HUES64 (cell line): ENCODE measurements around the gene MINDY4.

ENCODE experiments used
- H3K27ac ChIP-seq: 2 replicates; pipeline ENCODE4 v1.7.0; 2013; ENCODE audit warnings: low read depth, low read length, inconsistent platforms
- H3K27me3 ChIP-seq: 2 replicates; pipeline ENCODE4 v1.6.1; 2013; ENCODE audit warnings: mild to moderate bottlenecking, low read length; ENCODE audit not compliant: insufficient read depth
- H3K36me3 ChIP-seq: 2 replicates; pipeline ENCODE4 v1.6.1; 2013; ENCODE audit warnings: mild to moderate bottlenecking, low read length; ENCODE audit not compliant: insufficient read depth
- H3K4me1 ChIP-seq: 2 replicates; pipeline ENCODE4 v1.6.1; 2013; ENCODE audit warnings: mild to moderate bottlenecking, low read length, moderate library complexity; ENCODE audit not compliant: insufficient read depth
- H3K4me3 ChIP-seq: 2 replicates; pipeline ENCODE4 v1.5.1; 2013; ENCODE audit warnings: mild to moderate bottlenecking, low read length, moderate library complexity
- H3K9ac ChIP-seq: 2 replicates; pipeline ENCODE4 v1.6.1; 2013; ENCODE audit warnings: mild to moderate bottlenecking, low read depth, low read length
- H3K9me3 ChIP-seq: 2 replicates; pipeline ENCODE4 v1.6.1; 2013; ENCODE audit warnings: low read depth, low read length; ENCODE audit not compliant: insufficient read depth
- WGBS: fragments of 150-250, 120-280 bp; methylation state at CpG from one replicate; pipeline ENCODE4 v1.1.7; 2013; ENCODE audit warnings: missing lambda C conversion rate; 5-methylcytosine and 5-hydroxymethylcytosine counted together

The MINDY4 gene

GRCh38 chr7:30873656-30874055, 102.4 kb downstream of the MINDY4 start:
- Histone ChIP-seq H3K4me3 (no peak overlapping the region), H3K27me3 (no peaks in the 10 kb centered on the region), H3K4me1 (peaks cover 3% of the 10 kb centered on the region; the same call in 1 of the 2 replicates), H3K9ac (no peak overlapping the region), H3K9me3 (no peaks in the 10 kb centered on the region), H3K36me3 (no peaks in the 10 kb centered on the region), H3K27ac (no peak overlapping the region)
- 91% methylated on average over 6 of the region's 6 CpGs for WGBS

DNA sequence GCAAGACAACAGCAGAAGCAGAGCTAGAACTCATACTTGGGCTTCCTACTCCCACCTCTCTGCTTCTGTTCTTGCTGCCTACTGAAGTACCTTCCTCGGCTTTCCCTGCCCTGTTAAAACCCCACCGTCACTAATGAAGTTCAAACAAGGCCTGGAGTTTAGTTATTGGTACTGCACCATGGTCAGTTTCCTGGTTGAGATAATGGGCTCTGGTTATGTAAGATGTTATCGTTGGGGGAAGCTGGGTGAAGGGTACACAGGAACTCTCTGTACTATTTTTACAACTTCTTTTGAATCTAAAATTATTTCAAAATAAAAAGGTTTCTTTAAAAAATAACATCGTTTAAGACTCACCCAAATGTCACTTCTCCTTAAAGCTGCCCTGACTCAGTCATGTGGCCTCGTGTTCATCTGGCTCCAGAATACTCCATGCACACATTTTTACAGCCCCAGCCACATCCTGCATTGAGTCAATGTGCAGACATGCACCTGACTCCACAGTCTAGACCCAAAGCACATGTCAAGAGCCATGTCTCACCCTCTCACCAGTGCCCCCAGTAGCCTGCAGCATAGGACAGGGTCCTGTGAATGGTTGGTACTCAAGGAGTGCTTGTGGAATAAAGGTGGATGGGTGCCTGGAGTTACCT, 103.6 kb downstream of the MINDY4 start:
- Histone ChIP-seq H3K4me3 (no peak overlapping the region), H3K9ac (no peak overlapping the region), H3K4me1 (peaks cover 13% of the 10 kb centered on the region), H3K9me3 (no peaks in the 10 kb centered on the region), H3K27me3 (no peaks in the 10 kb centered on the region), H3K36me3 (no peaks in the 10 kb centered on the region), H3K27ac (no peak overlapping the region)
- 91% methylated on average over 4 of the region's 5 CpGs for WGBS

DNA sequence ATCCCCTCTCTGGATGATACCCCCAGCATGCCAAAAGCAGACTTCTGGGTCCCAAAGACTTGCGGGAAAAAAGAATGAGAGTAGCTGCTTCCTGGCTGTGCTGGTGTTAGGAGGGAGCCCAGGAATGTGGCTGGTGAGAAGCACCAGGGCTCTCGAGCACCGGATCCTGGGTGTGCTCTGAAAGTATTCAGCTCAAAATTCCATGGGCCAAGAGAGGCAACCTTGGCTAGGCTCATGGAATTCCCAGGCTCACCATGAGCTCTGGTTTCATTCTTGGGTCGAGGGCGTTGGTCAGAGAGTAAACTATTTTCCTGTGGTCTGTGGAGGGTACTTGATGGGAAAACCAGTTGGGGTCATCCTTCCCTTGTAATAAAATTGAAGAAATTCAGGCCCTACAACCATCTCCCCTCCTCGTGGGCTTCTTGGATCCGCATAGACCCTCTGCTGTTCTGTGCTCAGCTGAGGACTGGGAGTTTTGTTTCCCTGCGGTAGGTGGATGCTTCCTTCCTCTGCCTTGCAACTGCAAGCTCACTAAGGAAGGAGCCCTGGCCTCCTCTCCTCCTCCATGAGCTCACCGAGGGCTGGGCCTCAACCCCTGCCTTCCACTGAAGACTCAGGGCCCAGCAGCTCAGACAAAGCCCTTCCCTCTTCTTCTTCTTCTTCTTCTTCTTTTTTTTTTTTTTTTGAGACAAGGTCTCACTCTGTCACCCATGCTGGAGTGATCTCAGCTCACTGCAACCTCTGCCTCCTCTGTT, 106.0 kb downstream of the MINDY4 start:
- H3K4me1 ChIP-seq: peaks cover 27% of the 10 kb centered on the region
- H3K9ac ChIP-seq: no peak overlapping the region
- H3K4me3 ChIP-seq: no peak overlapping the region
- 82% methylated on average over 9 of the region's 9 CpGs for WGBS
- no peak overlapping the region for H3K27ac ChIP-seq
- no peaks in the 10 kb centered on the region for H3K9me3 ChIP-seq
- no peaks in the 10 kb centered on the region for H3K27me3 ChIP-seq
- no peaks in the 10 kb centered on the region for H3K36me3 ChIP-seq

- H3K9ac ChIP-seq: no peak overlapping the region
- no peaks in the 10 kb centered on the region for H3K9me3 ChIP-seq
- H3K27me3 ChIP-seq: no peaks in the 10 kb centered on the region
- peaks cover 27% of the 10 kb centered on the region for H3K4me1 ChIP-seq
- 95% methylated on average over 5 of the region's 5 CpGs for WGBS
- H3K27ac ChIP-seq: no peak overlapping the region
- H3K36me3 ChIP-seq: no peaks in the 10 kb centered on the region
- H3K4me3 ChIP-seq: no peak overlapping the region
These were observed 106.8 kb downstream of the MINDY4 start for GRCh38 chr7:30877993-30878392.

- H3K4me3 ChIP-seq: no peak overlapping the region
- no peak overlapping the region for H3K27ac ChIP-seq
- no peaks in the 10 kb centered on the region for H3K36me3 ChIP-seq
- 58% methylated on average over 14 of the region's 14 CpGs for WGBS
- peaks cover 27% of the 10 kb centered on the region for H3K4me1 ChIP-seq
- no peak overlapping the region for H3K9ac ChIP-seq
- H3K27me3 ChIP-seq: no peaks in the 10 kb centered on the region
- H3K9me3 ChIP-seq: no peaks in the 10 kb centered on the region
These were observed 108.2 kb downstream of the MINDY4 start for GRCh38 chr7:30879139-30880124.

DNA sequence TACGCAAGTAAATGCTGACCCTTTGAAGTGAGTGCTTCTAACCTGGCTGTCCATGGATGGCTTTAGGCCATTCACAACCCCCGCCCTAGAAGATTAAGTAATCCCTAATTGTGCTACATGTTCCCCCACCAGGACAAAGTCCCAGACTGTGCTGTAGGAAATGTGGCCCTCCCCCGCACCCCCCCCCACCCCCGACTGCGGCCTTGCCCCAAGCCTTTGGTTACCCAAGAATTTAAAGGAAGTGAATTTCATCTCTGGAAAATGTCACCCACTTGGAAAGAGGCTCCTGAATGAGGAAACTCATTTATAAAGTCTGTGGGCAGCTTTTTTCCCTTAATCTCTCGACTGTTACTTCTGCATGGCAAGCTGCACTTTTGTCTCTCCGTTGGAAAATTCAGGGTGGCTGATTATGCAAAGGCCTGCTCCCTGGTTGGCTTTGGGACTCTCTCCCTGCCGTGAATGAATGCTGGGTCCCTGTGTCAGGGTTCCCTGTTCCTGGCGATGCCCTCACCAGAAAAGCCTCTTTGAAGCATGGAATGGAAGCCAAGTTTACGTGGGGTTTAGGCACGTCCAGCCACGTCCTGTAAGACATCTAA, 109.0 kb downstream of the MINDY4 start:
- WGBS: 48% methylated on average over 9 of the region's 12 CpGs
- no peaks in the 10 kb centered on the region for H3K36me3 ChIP-seq
- H3K9me3 ChIP-seq: no peaks in the 10 kb centered on the region
- no peaks in the 10 kb centered on the region for H3K27me3 ChIP-seq
- no peak overlapping the region for H3K4me3 ChIP-seq
- H3K9ac ChIP-seq: no peak overlapping the region
- no peak overlapping the region for H3K27ac ChIP-seq
- H3K4me1 ChIP-seq: peaks cover 27% of the 10 kb centered on the region

GRCh38 chr7:30880941-30881340, 109.7 kb downstream of the MINDY4 start:
- WGBS: 37% methylated on average over 4 of the region's 4 CpGs

DNA sequence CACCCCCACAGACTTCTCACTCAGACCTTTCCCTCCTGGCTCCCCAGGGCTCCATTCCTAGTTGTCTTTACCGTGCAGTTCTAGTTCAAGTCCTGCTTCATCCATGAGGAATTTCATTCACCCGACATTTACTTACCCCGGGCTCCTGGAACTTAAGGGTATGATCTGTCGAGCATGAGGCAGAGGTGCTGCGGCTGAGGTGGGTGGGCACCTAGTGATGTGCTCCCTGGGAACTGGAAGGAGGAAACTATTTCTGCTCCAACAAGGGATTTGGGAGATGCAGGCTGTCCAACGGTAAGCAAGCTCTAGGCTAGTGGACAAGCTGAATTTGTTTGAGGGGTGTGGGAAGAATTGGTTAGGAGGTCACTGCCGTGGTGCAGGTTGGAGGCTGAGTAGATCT, 110.2 kb downstream of the MINDY4 start:
- Histone ChIP-seq H3K36me3 (no peaks in the 10 kb centered on the region), H3K9ac (no peak overlapping the region), H3K27ac (no peak overlapping the region), H3K9me3 (no peaks in the 10 kb centered on the region), H3K27me3 (no peaks in the 10 kb centered on the region), H3K4me1 (peaks cover 27% of the 10 kb centered on the region), H3K4me3 (no peak overlapping the region)
- 85% methylated on average over 7 of the region's 7 CpGs for WGBS

More at GRCh38 chr7:30880941-30881340, 109.7 kb downstream of the MINDY4 start:
- Histone ChIP-seq H3K27me3 (no peaks in the 10 kb centered on the region), H3K27ac (no peak overlapping the region), H3K9ac (no peak overlapping the region), H3K9me3 (no peaks in the 10 kb centered on the region), H3K4me1 (peaks cover 27% of the 10 kb centered on the region), H3K36me3 (no peaks in the 10 kb centered on the region), H3K4me3 (no peak overlapping the region)

- no peak overlapping the region for H3K9ac ChIP-seq
- H3K4me1 ChIP-seq: peaks cover 30% of the 10 kb centered on the region
- H3K36me3 ChIP-seq: no peaks in the 10 kb centered on the region
- no peaks in the 10 kb centered on the region for H3K27me3 ChIP-seq
- no peak overlapping the region for H3K4me3 ChIP-seq
- H3K27ac ChIP-seq: no peak overlapping the region
- H3K9me3 ChIP-seq: no peaks in the 10 kb centered on the region
These were observed 113.7 kb downstream of the MINDY4 start for GRCh38 chr7:30884881-30885280.

DNA sequence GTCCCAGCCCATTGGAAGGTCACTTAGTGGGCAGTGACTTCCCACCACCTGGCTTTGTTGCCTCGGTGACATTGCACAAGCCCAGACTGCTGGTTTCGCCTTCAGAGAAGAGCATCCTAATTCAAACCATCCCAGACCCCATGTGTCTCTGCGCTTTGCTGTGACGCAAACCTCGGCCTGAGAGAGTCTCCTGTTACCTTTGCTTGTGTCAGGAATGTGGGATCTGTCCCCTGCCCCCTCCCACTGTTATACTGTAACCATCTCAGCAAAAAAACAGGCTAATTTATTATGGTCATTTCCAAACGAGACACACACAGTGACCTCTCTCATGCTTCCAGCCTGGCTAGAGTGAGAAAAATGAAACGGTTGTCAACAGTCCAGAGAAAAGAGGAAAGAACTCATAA, 115.4 kb downstream of the MINDY4 start:
- Histone ChIP-seq H3K9ac (no peak overlapping the region), H3K27me3 (no peaks in the 10 kb centered on the region), H3K4me1 (peaks cover 17% of the 10 kb centered on the region), H3K9me3 (no peaks in the 10 kb centered on the region), H3K27ac (no peak overlapping the region), H3K4me3 (no peak overlapping the region), H3K36me3 (no peaks in the 10 kb centered on the region)
- 95% methylated on average over 7 of the region's 7 CpGs for WGBS
